Lower lobe of right lung (tissue), 2 donors: ENCODE measurements around the gene ZCCHC2. TPM values are rescaled to one million over a fixed set of nuclear protein-coding genes. Genes with fewer than 3 reads are reported as not detected.

Source experiments
- ATAC-seq, 2 donors: fragments of 200-7000 bp; cut with Tn5 transposase; one replicate each; pipeline ENCODE4 v1.9.1; 2020 to 2022; ENCODE audit warnings: mild to moderate bottlenecking in 2 of 2, moderate library complexity in 2 of 2
- DNase-seq: peaks from one replicate; pipeline ENCODE4 v3.0.0-alpha.2; 2020
- H3K27ac ChIP-seq: fragments of 200-600 bp; one replicate; pipeline ENCODE4 v1.8.0; 2022
- H3K27me3 ChIP-seq: fragments of 200-600 bp; one replicate; pipeline ENCODE4 v1.8.0; 2022; ENCODE audit warnings: low read depth
- H3K36me3 ChIP-seq: fragments of 200-600 bp; one replicate; pipeline ENCODE4 v1.8.0; 2022; ENCODE audit warnings: mild to moderate bottlenecking
- H3K4me1 ChIP-seq: fragments of 200-600 bp; one replicate; pipeline ENCODE4 v1.8.0; 2022
- H3K4me3 ChIP-seq: fragments of 200-600 bp; one replicate; pipeline ENCODE4 v1.8.0; 2022; ENCODE audit warnings: mild to moderate bottlenecking
- H3K9me3 ChIP-seq: fragments of 200-600 bp; one replicate; pipeline ENCODE4 v1.8.0; 2022
- CTCF ChIP-seq: fragments of 200-600 bp; IDR thresholded peaks from one replicate; pipeline ENCODE4 v1.8.0; 2022; ENCODE audit warnings: antibody characterized with exemption, mild to moderate bottlenecking
- intact Hi-C: fragments of 100-400 bp; cut with DNase I; formaldehyde crosslinking; loops from one replicate; pipeline ENCODE4 v1.11.0; 2022
- total RNA-seq: library from RNA; stranded (reverse); fragmentation: NEBNext Ultra II Directional; extraction: Animal tissue kit (Norgen Biotek cat#: 25700); gene quantifications from one replicate; pipeline ENCODE4 v1.2.1, GENCODE V29; 2021
- donor health status: DM: no; HTN: yes; CAD: no; lungs with severe emphysema.

ZCCHC2 gene
- total RNA-seq, 1 donor from 2014 or later, result 51.9 TPM

- DNase-seq (no peak), ATAC-seq (no peak)
- H3K9me3 ChIP-seq, result no peaks in the 10 kb centered on the region
- TF ChIP-seq CTCF, result no peak
- H3K27ac ChIP-seq, result no peak overlapping the region
- intact Hi-C loops, result no loop called here
- H3K4me3 ChIP-seq, result no peak overlapping the region
- H3K36me3 ChIP-seq, result peaks cover 6% of the 10 kb centered on the region
- H3K27me3 ChIP-seq, result no peaks in the 10 kb centered on the region
- peaks cover 18% of the 10 kb centered on the region for H3K4me1 ChIP-seq
Measured at GRCh38 chr18:62585274-62586150, 62.7 kb downstream of the ZCCHC2 start.

GRCh38 chr18:62586151-62586774, 63.4 kb downstream of the ZCCHC2 start:
- intact Hi-C loops, result no loop called here
- DNase-seq (peak; percentile 77), ATAC-seq (peak; percentile 74 to 83)
- Histone ChIP-seq H3K4me1 (peaks cover 18% of the 10 kb centered on the region), H3K4me3 (no peak overlapping the region), H3K36me3 (peaks cover 6% of the 10 kb centered on the region), H3K27me3 (no peaks in the 10 kb centered on the region), H3K9me3 (no peaks in the 10 kb centered on the region), H3K27ac (no peak overlapping the region)
- TF ChIP-seq CTCF, result peak; percentile 88

- H3K27ac ChIP-seq, result no peak overlapping the region
- no peak for ATAC-seq
Measured at GRCh38 chr18:62586781-62587487, 64.1 kb downstream of the ZCCHC2 start.

GRCh38 chr18:62587689-62588088, 64.9 kb downstream of the ZCCHC2 start:
- intact Hi-C loops, result no loop called here

More at GRCh38 chr18:62586781-62587487, 64.1 kb downstream of the ZCCHC2 start:
- peaks cover 6% of the 10 kb centered on the region for H3K36me3 ChIP-seq
- H3K4me1 ChIP-seq, result peaks cover 18% of the 10 kb centered on the region
- no peaks in the 10 kb centered on the region for H3K9me3 ChIP-seq
- no peaks in the 10 kb centered on the region for H3K27me3 ChIP-seq
- no peak for TF ChIP-seq CTCF
- DNase-seq, result no peak
- H3K4me3 ChIP-seq, result no peak overlapping the region
- intact Hi-C loops, result no loop called here

More at GRCh38 chr18:62587689-62588088, 64.9 kb downstream of the ZCCHC2 start:
- H3K4me3 ChIP-seq, result no peak overlapping the region
- DNase-seq (no peak), ATAC-seq (no peak)
- H3K36me3 ChIP-seq, result peaks cover 6% of the 10 kb centered on the region
- no peak overlapping the region for H3K27ac ChIP-seq
- no peaks in the 10 kb centered on the region for H3K9me3 ChIP-seq
- H3K27me3 ChIP-seq, result no peaks in the 10 kb centered on the region
- no peak for TF ChIP-seq CTCF
- peaks cover 18% of the 10 kb centered on the region for H3K4me1 ChIP-seq
